IPS-15b (cell line): ENCODE results near the gene RUNDC3A.

Experiments used
- H3K27me3 ChIP-seq: one replicate; pipeline ENCODE4 v1.6.1; 2013; ENCODE audit warnings: low read length; ENCODE audit not compliant: control insufficient read depth, insufficient read depth
- H3K36me3 ChIP-seq: one replicate; pipeline ENCODE4 v1.6.1; 2013; ENCODE audit warnings: low read length; ENCODE audit not compliant: control insufficient read depth, insufficient read depth
- H3K4me1 ChIP-seq: one replicate; pipeline ENCODE4 v1.6.1; 2013; ENCODE audit warnings: mild to moderate bottlenecking, low read length; ENCODE audit not compliant: control insufficient read depth, insufficient read depth
- H3K4me3 ChIP-seq: one replicate; pipeline ENCODE4 v1.5.1; 2013; ENCODE audit warnings: low read depth, low read length
- H3K9ac ChIP-seq: one replicate; pipeline ENCODE4 v1.6.1; 2013; ENCODE audit warnings: low read depth, mild to moderate bottlenecking, low read length
- H3K9me3 ChIP-seq: one replicate; pipeline ENCODE4 v1.6.1; 2013; ENCODE audit warnings: mild to moderate bottlenecking, low read length; ENCODE audit not compliant: control insufficient read depth, insufficient read depth

The RUNDC3A gene

GRCh38 chr17:44272321-44272951 is 36.0 kb upstream of the RUNDC3A start:
- no peaks in the 10 kb centered on the region for H3K36me3 ChIP-seq
- H3K9ac ChIP-seq, result no peak overlapping the region
- H3K27me3 ChIP-seq, result no peaks in the 10 kb centered on the region
- H3K9me3 ChIP-seq, result no peaks in the 10 kb centered on the region
- no peak overlapping the region for H3K4me3 ChIP-seq
- peaks cover 5% of the 10 kb centered on the region for H3K4me1 ChIP-seq

GRCh38 chr17:44272954-44273353 is 35.4 kb upstream of the RUNDC3A start:
- peaks cover 5% of the 10 kb centered on the region for H3K4me1 ChIP-seq
- H3K9ac ChIP-seq, result no peak overlapping the region
- H3K9me3 ChIP-seq, result no peaks in the 10 kb centered on the region
- H3K27me3 ChIP-seq, result no peaks in the 10 kb centered on the region
- H3K36me3 ChIP-seq, result no peaks in the 10 kb centered on the region
- no peak overlapping the region for H3K4me3 ChIP-seq

- no peak overlapping the region for H3K4me3 ChIP-seq
- no peaks in the 10 kb centered on the region for H3K9me3 ChIP-seq
- peaks cover 5% of the 10 kb centered on the region for H3K4me1 ChIP-seq
- no peaks in the 10 kb centered on the region for H3K27me3 ChIP-seq
- no peaks in the 10 kb centered on the region for H3K36me3 ChIP-seq
- no peak overlapping the region for H3K9ac ChIP-seq
Observed at GRCh38 chr17:44273607-44274006, 34.8 kb upstream of the RUNDC3A start.

GRCh38 chr17:44277976-44278375 is 30.4 kb upstream of the RUNDC3A start:
- Histone ChIP-seq H3K9ac (no peak overlapping the region), H3K36me3 (no peaks in the 10 kb centered on the region), H3K27me3 (no peaks in the 10 kb centered on the region), H3K4me1 (peaks cover 11% of the 10 kb centered on the region), H3K9me3 (no peaks in the 10 kb centered on the region), H3K4me3 (no peak overlapping the region)

GRCh38 chr17:44279346-44279665 is 29.1 kb upstream of the RUNDC3A start:
- H3K4me3 ChIP-seq, result no peak overlapping the region
- H3K27me3 ChIP-seq, result no peaks in the 10 kb centered on the region
- H3K9ac ChIP-seq, result no peak overlapping the region
- H3K9me3 ChIP-seq, result no peaks in the 10 kb centered on the region
- no peaks in the 10 kb centered on the region for H3K36me3 ChIP-seq
- H3K4me1 ChIP-seq, result peaks cover 5% of the 10 kb centered on the region

GRCh38 chr17:44279666-44280391 is 28.6 kb upstream of the RUNDC3A start:
- H3K9me3 ChIP-seq, result no peaks in the 10 kb centered on the region
- no peak overlapping the region for H3K4me3 ChIP-seq
- peaks cover 5% of the 10 kb centered on the region for H3K4me1 ChIP-seq
- H3K9ac ChIP-seq, result no peak overlapping the region
- H3K27me3 ChIP-seq, result no peaks in the 10 kb centered on the region
- H3K36me3 ChIP-seq, result no peaks in the 10 kb centered on the region

GRCh38 chr17:44280392-44280937 is 27.9 kb upstream of the RUNDC3A start:
- no peaks in the 10 kb centered on the region for H3K36me3 ChIP-seq
- no peaks in the 10 kb centered on the region for H3K27me3 ChIP-seq
- no peak overlapping the region for H3K4me3 ChIP-seq
- H3K9me3 ChIP-seq, result no peaks in the 10 kb centered on the region
- H3K4me1 ChIP-seq, result peaks cover 5% of the 10 kb centered on the region
- no peak overlapping the region for H3K9ac ChIP-seq

- H3K4me3 ChIP-seq, result no peak overlapping the region
Observed at GRCh38 chr17:44281570-44281969, 26.8 kb upstream of the RUNDC3A start.

GRCh38 chr17:44282264-44282663 is 26.1 kb upstream of the RUNDC3A start:
- H3K9ac ChIP-seq, result no peak overlapping the region
- no peaks in the 10 kb centered on the region for H3K36me3 ChIP-seq
- H3K4me1 ChIP-seq, result peaks cover 5% of the 10 kb centered on the region
- no peaks in the 10 kb centered on the region for H3K27me3 ChIP-seq
- no peaks in the 10 kb centered on the region for H3K9me3 ChIP-seq
- no peak overlapping the region for H3K4me3 ChIP-seq

More at GRCh38 chr17:44281570-44281969, 26.8 kb upstream of the RUNDC3A start:
- Histone ChIP-seq H3K27me3 (no peaks in the 10 kb centered on the region), H3K9me3 (no peaks in the 10 kb centered on the region), H3K36me3 (no peaks in the 10 kb centered on the region), H3K9ac (no peak overlapping the region), H3K4me1 (peaks cover 5% of the 10 kb centered on the region)

GRCh38 chr17:44283344-44284023 is 24.9 kb upstream of the RUNDC3A start:
- no peaks in the 10 kb centered on the region for H3K9me3 ChIP-seq
- no peaks in the 10 kb centered on the region for H3K36me3 ChIP-seq
- no peak overlapping the region for H3K9ac ChIP-seq
- H3K4me1 ChIP-seq, result peaks cover 5% of the 10 kb centered on the region
- no peaks in the 10 kb centered on the region for H3K27me3 ChIP-seq
- no peak overlapping the region for H3K4me3 ChIP-seq

GRCh38 chr17:44284024-44284400 is 24.4 kb upstream of the RUNDC3A start:
- Histone ChIP-seq H3K9ac (no peak overlapping the region), H3K27me3 (no peaks in the 10 kb centered on the region), H3K9me3 (no peaks in the 10 kb centered on the region), H3K4me3 (no peak overlapping the region), H3K36me3 (no peaks in the 10 kb centered on the region), H3K4me1 (peaks cover 5% of the 10 kb centered on the region)

- Histone ChIP-seq H3K4me3 (no peak overlapping the region), H3K36me3 (no peaks in the 10 kb centered on the region), H3K4me1 (no peaks in the 10 kb centered on the region), H3K27me3 (no peaks in the 10 kb centered on the region), H3K9me3 (no peaks in the 10 kb centered on the region), H3K9ac (no peak overlapping the region)
Observed at GRCh38 chr17:44287651-44288050, 20.8 kb upstream of the RUNDC3A start.
